Left colon (tissue), 2 donors: ENCODE data around the gene ZNF408. TPM values are rescaled to one million over a fixed set of nuclear protein-coding genes. Genes with fewer than 3 reads are reported as not detected.

Source experiments
- ATAC-seq: fragments of 200-7000 bp; cut with Tn5 transposase; one replicate; pipeline ENCODE4 v1.9.1; 2020; ENCODE audit warnings: mild to moderate bottlenecking, moderate library complexity
- DNase-seq, 2 donors: peaks; one replicate each; pipeline ENCODE4 v3.0.0-alpha.2; 2020
- intact Hi-C, 2 donors: fragments of 100-400 bp; cut with DNase I in 1 of 2; cut with micrococcal nuclease in 1 of 2; formaldehyde crosslinking; loops; one replicate each; pipeline versions ENCODE4 v1.11.2 to v1.14.0; 2022; cut with DNase I, micrococcal nuclease
- total RNA-seq, 2 donors: library from RNA; stranded (reverse); fragmentation: NEBNext Ultra II Directional; extraction: Animal tissue kit (Norgen Biotek cat#: 25700); gene quantifications; one replicate each; pipeline ENCODE4 v1.2.1, GENCODE V29; 2021
- donor health status: DM: no; HTN: no; CAD: no.
- donor health status: DM: yes; HTN: yes; CAD: no.

Gene ZNF408
- total RNA-seq, 2 donors from 2014 or later, result 11.3 to 11.6 TPM

- intact Hi-C loops, result no loop called here
- ATAC-seq (peak; percentile 71), DNase-seq (peak; percentile 34 to 49)
Observed at GRCh38 chr11:46674463-46675287, 26.2 kb upstream of the ZNF408 start.

GRCh38 chr11:46675288-46675851 lies 25.5 kb upstream of the ZNF408 start:
- peak; percentile 53 to 72 for DNase-seq
- ATAC-seq, result peak; percentile 80
- intact Hi-C loops, result no loop called here

GRCh38 chr11:46675949-46676348 lies 24.9 kb upstream of the ZNF408 start:
- no peak for DNase-seq
- intact Hi-C loops, result no loop called here
- ATAC-seq, result no peak

- intact Hi-C loops, result no loop called here
- no peak for DNase-seq
- ATAC-seq, result no peak
Observed at GRCh38 chr11:46676436-46677158, 24.2 kb upstream of the ZNF408 start.

GRCh38 chr11:46677169-46677568 lies 23.7 kb upstream of the ZNF408 start:
- intact Hi-C loops, result no loop called here
- no peak for ATAC-seq
- DNase-seq, result no peak

GRCh38 chr11:46677991-46678740 lies 22.7 kb upstream of the ZNF408 start:
- DNase-seq (no peak), ATAC-seq (no peak)
- intact Hi-C loops, result no loop called here

GRCh38 chr11:46678741-46679130 lies 22.1 kb upstream of the ZNF408 start:
- DNase-seq (no peak), ATAC-seq (no peak)
- intact Hi-C loops, result no loop called here

GRCh38 chr11:46679241-46680163 lies 21.3 kb upstream of the ZNF408 start:
- DNase-seq (no peak), ATAC-seq (no peak)
- intact Hi-C loops, result no loop called here

GRCh38 chr11:46680164-46680760 lies 20.6 kb upstream of the ZNF408 start:
- intact Hi-C loops, result no loop called here
- no peak for ATAC-seq
- no peak for DNase-seq

GRCh38 chr11:46680815-46681214 lies 20.0 kb upstream of the ZNF408 start:
- ATAC-seq (no peak), DNase-seq (no peak)
- intact Hi-C loops, result no loop called here

- intact Hi-C loops, result no loop called here
- DNase-seq (no peak), ATAC-seq (no peak)
Observed at GRCh38 chr11:46681814-46682213, 19.0 kb upstream of the ZNF408 start.

- ATAC-seq (no peak), DNase-seq (no peak)
- intact Hi-C loops, result no loop called here
Observed at GRCh38 chr11:46682773-46683752, 17.8 kb upstream of the ZNF408 start.

- no peak for DNase-seq
- intact Hi-C loops, result no loop called here
- no peak for ATAC-seq
Observed at GRCh38 chr11:46684367-46684766, 16.5 kb upstream of the ZNF408 start.

GRCh38 chr11:46686886-46687795 lies 13.7 kb upstream of the ZNF408 start:
- intact Hi-C loops, result no loop called here
- DNase-seq, result no peak
- peak; percentile 65 for ATAC-seq

GRCh38 chr11:46690702-46691101 lies 10.1 kb upstream of the ZNF408 start:
- no peak for ATAC-seq
- no peak for DNase-seq
- intact Hi-C loops, result no loop called here

- DNase-seq (no peak), ATAC-seq (no peak)
- intact Hi-C loops, result no loop called here
Observed at GRCh38 chr11:46692450-46692849, 8.4 kb upstream of the ZNF408 start.
